SK-MEL-5 (cell line): ENCODE data around the gene CAV1. TPM values are rescaled to one million over a fixed set of nuclear protein-coding genes. Genes with fewer than 3 reads are reported as not detected.

Experiments
- DNase-seq: peaks from one replicate; pipeline ENCODE4 v3.0.0-alpha.2; 2016; ENCODE audit warnings: low read depth, low spot score
- in situ Hi-C: cut with HindIII; loops from 2 replicates; pipeline ENCODE4 v1.10.0; 2016; ENCODE audit warnings: low sequenced_read_pairs, high pct_unique_total_duplicates, low pct_unique_long_range_greater_than_20kb
- total RNA-seq: library from RNA; depleted of rRNA; stranded (reverse); fragments of >200 nt; shearing (Covaris generic); gene quantifications from 2 replicates; pipeline ENCODE4 v1.2.3, GENCODE V29; 2014

CAV1 gene
- total RNA-seq, 1 experiment from 2014 or later, result 18.2 TPM

GRCh38 chr7:116501425-116502167, 23.2 kb upstream of the CAV1 start:
- no peak for DNase-seq
- in situ Hi-C loops, result loop anchor here (25.0 kb wide), 1 partner anchor 239 kb away; no protein-coding TSS in a partner anchor

GRCh38 chr7:116502201-116503096, 22.4 kb upstream of the CAV1 start:
- DNase-seq, result no peak
- in situ Hi-C loops, result loop anchor here (25.0 kb wide), 1 partner anchor 240 kb away; no protein-coding TSS in a partner anchor

GRCh38 chr7:116503835-116504234, 21.0 kb upstream of the CAV1 start:
- no peak for DNase-seq
- in situ Hi-C loops, result loop anchor here (25.0 kb wide), 1 partner anchor 242 kb away; no protein-coding TSS in a partner anchor

GRCh38 chr7:116505278-116505677, 19.6 kb upstream of the CAV1 start:
- DNase-seq, result no peak
- in situ Hi-C loops, result loop anchor here (25.0 kb wide), 1 partner anchor 243 kb away; no protein-coding TSS in a partner anchor

- DNase-seq, result no peak
- in situ Hi-C loops, result loop anchor here (25.0 kb wide), 1 partner anchor 244 kb away; no protein-coding TSS in a partner anchor
Observed at GRCh38 chr7:116505823-116506222, 19.0 kb upstream of the CAV1 start.

GRCh38 chr7:116509982-116510579, 14.8 kb upstream of the CAV1 start:
- no peak for DNase-seq
- in situ Hi-C loops, result loop anchor here (25.0 kb wide), 1 partner anchor 248 kb away; no protein-coding TSS in a partner anchor

GRCh38 chr7:116510795-116511194, 14.0 kb upstream of the CAV1 start:
- in situ Hi-C loops, result loop anchor here (25.0 kb wide), 1 partner anchor 248 kb away; no protein-coding TSS in a partner anchor
- DNase-seq, result no peak

GRCh38 chr7:116511552-116512519, 13.0 kb upstream of the CAV1 start:
- peak; percentile 76 for DNase-seq
- in situ Hi-C loops, result loop anchor here (25.0 kb wide), 1 partner anchor 250 kb away; no protein-coding TSS in a partner anchor

- in situ Hi-C loops, result loop anchor here (25.0 kb wide), 1 partner anchor 250 kb away; no protein-coding TSS in a partner anchor
- peak; percentile 28 for DNase-seq
Observed at GRCh38 chr7:116512520-116513188, 12.2 kb upstream of the CAV1 start.

- no peak for DNase-seq
- in situ Hi-C loops, result loop anchor here (25.0 kb wide), 1 partner anchor 253 kb away; no protein-coding TSS in a partner anchor
Observed at GRCh38 chr7:116515584-116515983, 9.3 kb upstream of the CAV1 start.

- in situ Hi-C loops, result loop anchor here (25.0 kb wide), 1 partner anchor 254 kb away; no protein-coding TSS in a partner anchor
- no peak for DNase-seq
Observed at GRCh38 chr7:116516324-116516723, 8.5 kb upstream of the CAV1 start.

GRCh38 chr7:116517626-116518025, 7.2 kb upstream of the CAV1 start:
- in situ Hi-C loops, result loop anchor here (25.0 kb wide), 1 partner anchor 255 kb away; no protein-coding TSS in a partner anchor
- no peak for DNase-seq

GRCh38 chr7:116518961-116519360, 5.9 kb upstream of the CAV1 start:
- in situ Hi-C loops, result loop anchor here (25.0 kb wide), 1 partner anchor 257 kb away; no protein-coding TSS in a partner anchor
- no peak for DNase-seq

- in situ Hi-C loops, result loop anchor here (25.0 kb wide), 1 partner anchor 259 kb away; no protein-coding TSS in a partner anchor
- no peak for DNase-seq
Observed at GRCh38 chr7:116521046-116521664, 3.7 kb upstream of the CAV1 start.

- DNase-seq, result no peak
- in situ Hi-C loops, result loop anchor here (25.0 kb wide), 1 partner anchor 260 kb away; no protein-coding TSS in a partner anchor
Observed at GRCh38 chr7:116522247-116522646, 2.6 kb upstream of the CAV1 start.
